H9 (cell line): ENCODE measurements around the gene TBXAS1. TPM values are rescaled to one million over a fixed set of nuclear protein-coding genes. Genes with fewer than 3 reads are reported as not detected.

Source experiments
- DNase-seq: peaks from one replicate; pipeline ENCODE4 v3.0.0-alpha.2; 2017
- H2AFZ ChIP-seq: one replicate; pipeline ENCODE4 v1.6.1; 2013; ENCODE audit warnings: mild to moderate bottlenecking, low read length, control low read depth, moderate library complexity
- H2AK5ac ChIP-seq: 2 replicates; pipeline ENCODE4 v1.6.1; 2013; ENCODE audit warnings: low read length, control low read depth, mixed read lengths; ENCODE audit not compliant: insufficient read length
- H2BK120ac ChIP-seq: one replicate; pipeline ENCODE4 v1.6.1; 2013; ENCODE audit warnings: low read depth, mild to moderate bottlenecking, low read length, control low read depth, inconsistent platforms; ENCODE audit not compliant: poor library complexity, severe bottlenecking
- H2BK12ac ChIP-seq: 2 replicates; pipeline ENCODE4 v1.6.1; 2013; ENCODE audit warnings: low read length, control low read depth, mixed read lengths, low read depth; ENCODE audit not compliant: insufficient read length
- H2BK15ac ChIP-seq: 2 replicates; pipeline ENCODE4 v1.6.1; 2013; ENCODE audit warnings: low read depth, low read length, control low read depth
- H2BK20ac ChIP-seq: one replicate; pipeline ENCODE4 v1.6.1; 2013; ENCODE audit warnings: low read depth, mild to moderate bottlenecking, low read length, control low read depth, inconsistent platforms; ENCODE audit not compliant: poor library complexity, severe bottlenecking
- H2BK5ac ChIP-seq: 2 replicates; pipeline ENCODE4 v1.6.1; 2013; ENCODE audit warnings: low read length, control low read depth, mixed read lengths; ENCODE audit not compliant: insufficient read length
- H3K14ac ChIP-seq: 2 replicates; pipeline ENCODE4 v1.6.1; 2013; ENCODE audit warnings: low read length, control low read depth; ENCODE audit not compliant: insufficient read depth
- H3K18ac ChIP-seq: 2 replicates; pipeline ENCODE4 v1.6.1; 2013; ENCODE audit warnings: low read depth, mild to moderate bottlenecking, mixed read lengths, low read length, control low read depth; ENCODE audit not compliant: insufficient read length
- H3K23ac ChIP-seq: 2 replicates; pipeline ENCODE4 v1.6.1; 2013; ENCODE audit warnings: low read length, control low read depth, mixed read lengths, low read depth; ENCODE audit not compliant: insufficient read length
- H3K23me2 ChIP-seq: 2 replicates; pipeline ENCODE4 v1.6.1; 2013; ENCODE audit warnings: low read depth, mild to moderate bottlenecking, mixed read lengths, low read length, control low read depth; ENCODE audit not compliant: insufficient read length, poor library complexity, severe bottlenecking
- H3K27ac ChIP-seq: 2 replicates; pipeline ENCODE4 v1.5.1; 2013; ENCODE audit warnings: low read length, control low read depth, mixed read lengths, low read depth; ENCODE audit not compliant: insufficient read length
- H3K27me3 ChIP-seq: 2 replicates; pipeline ENCODE4 v1.6.1; 2013; ENCODE audit warnings: low read length, control low read depth, inconsistent platforms; ENCODE audit not compliant: insufficient read depth
- H3K4ac ChIP-seq: 2 replicates; pipeline ENCODE4 v1.6.1; 2013; ENCODE audit warnings: low read depth, mild to moderate bottlenecking, control low read depth, inconsistent platforms, low read length, moderate library complexity
- H3K4me1 ChIP-seq: 2 replicates; pipeline ENCODE4 v1.6.1; 2013; ENCODE audit warnings: low read length, control low read depth, inconsistent platforms; ENCODE audit not compliant: insufficient read depth
- H3K4me2 ChIP-seq: 2 replicates; pipeline ENCODE4 v1.6.1; 2013; ENCODE audit warnings: low read length, control low read depth, mixed read lengths; ENCODE audit not compliant: insufficient read length, insufficient read depth
- H3K56ac ChIP-seq: 2 replicates; pipeline ENCODE4 v1.6.1; 2013; ENCODE audit warnings: low read depth, mild to moderate bottlenecking, mixed read lengths, low read length, control low read depth; ENCODE audit not compliant: insufficient read length
- H3K79me1 ChIP-seq: 2 replicates; pipeline ENCODE4 v1.6.1; 2013; ENCODE audit warnings: low read depth, mild to moderate bottlenecking, moderate library complexity, low read length, control low read depth, inconsistent platforms; ENCODE audit not compliant: insufficient read depth, poor library complexity, severe bottlenecking
- H3K79me2 ChIP-seq: 2 replicates; pipeline ENCODE4 v1.6.1; 2013; ENCODE audit warnings: low read length, control low read depth, inconsistent platforms; ENCODE audit not compliant: insufficient read depth
- H3K9ac ChIP-seq: 2 replicates; pipeline ENCODE4 v1.6.1; 2013; ENCODE audit warnings: low read length, control low read depth, mixed read lengths; ENCODE audit not compliant: insufficient read length; ENCODE audit errors: extremely low read depth
- H3K9me3 ChIP-seq: one replicate; pipeline ENCODE4 v1.6.1; 2013; ENCODE audit warnings: low read depth, low read length, inconsistent platforms; ENCODE audit not compliant: control insufficient read depth
- H3T11ph ChIP-seq: one replicate; pipeline ENCODE4 v1.6.1; 2013; ENCODE audit warnings: mild to moderate bottlenecking, low read length, control low read depth, inconsistent platforms
- H4K20me1 ChIP-seq: one replicate; pipeline ENCODE4 v1.6.1; 2013; ENCODE audit not compliant: control insufficient read depth, insufficient read length, insufficient read depth
- H4K5ac ChIP-seq: 2 replicates; pipeline ENCODE4 v1.6.1; 2013; ENCODE audit warnings: low read depth, mild to moderate bottlenecking, mixed read lengths, low read length, control low read depth; ENCODE audit not compliant: insufficient read length
- H4K8ac ChIP-seq: replicated peaks from 2 replicates; pipeline ENCODE4 v1.6.1; 2013; ENCODE audit warnings: low read length, control low read depth, mixed read lengths, low read depth; ENCODE audit not compliant: insufficient read length
- H4K91ac ChIP-seq: 2 replicates; pipeline ENCODE4 v1.6.1; 2013; ENCODE audit warnings: low read depth, mild to moderate bottlenecking, moderate library complexity, mixed read lengths, low read length, control low read depth; ENCODE audit not compliant: insufficient read length
- H3K27ac Mint-ChIP-seq, 3 experiments: 2 replicates in 2 of 3; 3 replicates in 1 of 3; pipeline ENCODE4 v1.8.0; 2020 to 2021; ENCODE audit warnings: mixed read lengths in 3 of 3, mild to moderate bottlenecking in 1 of 3, moderate library complexity in 1 of 3
- H3K27me3 Mint-ChIP-seq: 2 replicates; pipeline ENCODE4 v1.8.0; 2021; ENCODE audit warnings: low read depth, mild to moderate bottlenecking, moderate library complexity, mixed read lengths
- H3K36me3 Mint-ChIP-seq, 3 experiments: 2 replicates in 2 of 3; 3 replicates in 1 of 3; pipeline ENCODE4 v1.8.0; 2020 to 2021; ENCODE audit warnings: low read depth in 3 of 3, mixed read lengths in 3 of 3; ENCODE audit not compliant: insufficient read depth in 1 of 3
- H3K4me1 Mint-ChIP-seq, 2 experiments: 2 replicates each; pipeline ENCODE4 v1.8.0; 2020; ENCODE audit warnings: mixed read lengths in 2 of 2
- H3K4me3 Mint-ChIP-seq, 2 experiments: 2 replicates in 1 of 2; 3 replicates in 1 of 2; pipeline ENCODE4 v1.8.0; 2020 to 2021; ENCODE audit warnings: mild to moderate bottlenecking in 2 of 2, mixed read lengths in 2 of 2, moderate library complexity in 1 of 2
- H3K9me3 Mint-ChIP-seq, 2 experiments: 2 replicates in 1 of 2; 3 replicates in 1 of 2; pipeline ENCODE4 v1.8.0; 2020; ENCODE audit warnings: mild to moderate bottlenecking in 2 of 2, mixed read lengths in 2 of 2, moderate library complexity in 1 of 2
- WGBS: extraction: QIAGEN DNeasy Blood & Tissue Kit; methylation state at CpG from one replicate; pipeline ENCODE4 v1.1.7; 2013; ENCODE audit warnings: missing lambda C conversion rate, low lambda C conversion rate, mixed read lengths; ENCODE audit not compliant: insufficient read length; ENCODE audit errors: extremely low coverage; 5-methylcytosine and 5-hydroxymethylcytosine counted together
- total RNA-seq: library from RNA; stranded (reverse); gene quantifications from 2 replicates; pipeline ENCODE4 v1.2.1, GENCODE V29; 2021
- TF ChIP-seq, protein P1 (sequence below): fragments of 200-600 bp; sonication (generic); conservative IDR thresholded peaks from 3 replicates; pipeline ENCODE4 v1.8.0; 2021; ENCODE audit warnings: antibody characterized with exemption, mild to moderate bottlenecking

The TBXAS1 gene
- total RNA-seq, 1 experiment from 2014 or later: 0.39 TPM

DNA sequence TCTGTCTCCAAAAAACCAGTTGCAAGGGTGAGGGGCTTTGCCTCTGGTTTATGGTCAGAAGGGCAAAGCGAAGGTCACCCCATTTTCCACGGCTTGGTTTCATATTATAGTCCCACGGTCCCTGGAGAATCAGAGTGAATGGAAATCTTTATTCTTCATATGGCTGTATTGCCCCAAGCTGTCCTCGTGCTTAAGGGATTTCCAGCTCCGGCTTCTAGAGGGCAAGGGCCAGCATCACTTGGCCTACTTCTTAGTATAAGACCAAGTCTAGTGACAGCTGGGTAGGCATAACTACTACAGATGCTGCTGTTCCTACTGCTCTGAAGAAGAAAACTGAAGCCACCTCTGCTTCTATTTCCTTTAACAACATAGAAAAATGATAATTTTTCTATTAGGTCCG, 170.5 kb downstream of the TBXAS1 start:
- H3K4me2 ChIP-seq: no peak overlapping the region
- H2BK12ac ChIP-seq: no peak overlapping the region
- no peak overlapping the region for H3K4ac ChIP-seq
- H3K27ac Mint-ChIP-seq: no peak overlapping the region
- no peak overlapping the region for H2AK5ac ChIP-seq
- no peak overlapping the region for H3K14ac ChIP-seq
- no peaks in the 10 kb centered on the region for H3K4me1 ChIP-seq
- no peak overlapping the region for H2AFZ ChIP-seq
- no peak overlapping the region for H3K23ac ChIP-seq
- H3K4me3 Mint-ChIP-seq: no peak overlapping the region
- H3K23me2 ChIP-seq: no peaks in the 10 kb centered on the region
- no peaks in the 10 kb centered on the region for H3K9me3 Mint-ChIP-seq
- no peaks in the 10 kb centered on the region for H3K36me3 Mint-ChIP-seq
- H3K18ac ChIP-seq: no peak overlapping the region
- no peak overlapping the region for H4K91ac ChIP-seq
- no peak overlapping the region for H4K8ac ChIP-seq
- DNase-seq: no peak
- H3K79me1 ChIP-seq: no peaks in the 10 kb centered on the region
- H3K9ac ChIP-seq: no peak overlapping the region
- H3T11ph ChIP-seq: no peak overlapping the region
- H2BK5ac ChIP-seq: no peak overlapping the region
- no peaks in the 10 kb centered on the region for H3K27me3 ChIP-seq
- H3K79me2 ChIP-seq: no peaks in the 10 kb centered on the region
- TF ChIP-seq, protein P1, sequence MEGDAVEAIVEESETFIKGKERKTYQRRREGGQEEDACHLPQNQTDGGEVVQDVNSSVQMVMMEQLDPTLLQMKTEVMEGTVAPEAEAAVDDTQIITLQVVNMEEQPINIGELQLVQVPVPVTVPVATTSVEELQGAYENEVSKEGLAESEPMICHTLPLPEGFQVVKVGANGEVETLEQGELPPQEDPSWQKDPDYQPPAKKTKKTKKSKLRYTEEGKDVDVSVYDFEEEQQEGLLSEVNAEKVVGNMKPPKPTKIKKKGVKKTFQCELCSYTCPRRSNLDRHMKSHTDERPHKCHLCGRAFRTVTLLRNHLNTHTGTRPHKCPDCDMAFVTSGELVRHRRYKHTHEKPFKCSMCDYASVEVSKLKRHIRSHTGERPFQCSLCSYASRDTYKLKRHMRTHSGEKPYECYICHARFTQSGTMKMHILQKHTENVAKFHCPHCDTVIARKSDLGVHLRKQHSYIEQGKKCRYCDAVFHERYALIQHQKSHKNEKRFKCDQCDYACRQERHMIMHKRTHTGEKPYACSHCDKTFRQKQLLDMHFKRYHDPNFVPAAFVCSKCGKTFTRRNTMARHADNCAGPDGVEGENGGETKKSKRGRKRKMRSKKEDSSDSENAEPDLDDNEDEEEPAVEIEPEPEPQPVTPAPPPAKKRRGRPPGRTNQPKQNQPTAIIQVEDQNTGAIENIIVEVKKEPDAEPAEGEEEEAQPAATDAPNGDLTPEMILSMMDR: no peak
- H3K4me1 Mint-ChIP-seq: peaks cover 2 to 9% of the 10 kb centered on the region in 2 experiments; a peak in 3 of 4 replicates
- no peak overlapping the region for H2BK15ac ChIP-seq
- no peak overlapping the region for H2BK120ac ChIP-seq
- H3K56ac ChIP-seq: no peak overlapping the region
- H2BK20ac ChIP-seq: no peak overlapping the region
- H4K5ac ChIP-seq: no peak overlapping the region
- no peak overlapping the region for H3K27ac ChIP-seq
- peaks cover 3% of the 10 kb centered on the region; the same call in 1 of the 2 replicates for H3K27me3 Mint-ChIP-seq
- no peaks in the 10 kb centered on the region for H4K20me1 ChIP-seq
- WGBS: no CpG with 5 or more reads among the region's 6 CpGs
- H3K9me3 ChIP-seq: no peaks in the 10 kb centered on the region
